ENCODE data around the gene ZDHHC6.

ZDHHC6 gene

GRCh38 chr10:112461029-112461887, 14.5 kb upstream of the ZDHHC6 start:
- Histone ChIP-seq H3K4me1 (ENCODE audit: insufficient read depth, low read length) (no peaks in the 10 kb centered on the region), H3K9ac (ENCODE audit: low read depth, low read length) (no peak overlapping the region), H3K36me3 (ENCODE audit: insufficient read depth, low read length) (peaks cover 5% of the 10 kb centered on the region), H3K9me3 (ENCODE audit: control insufficient read depth, insufficient read depth, low read length) (no peaks in the 10 kb centered on the region)

- peaks cover 5% of the 10 kb centered on the region for H3K36me3 ChIP-seq (ENCODE audit: insufficient read depth, low read length)
- no peak overlapping the region for H3K9ac ChIP-seq (ENCODE audit: low read depth, low read length)
- H3K9me3 ChIP-seq (ENCODE audit: control insufficient read depth, insufficient read depth, low read length), result no peaks in the 10 kb centered on the region
- H3K4me1 ChIP-seq (ENCODE audit: insufficient read depth, low read length), result no peaks in the 10 kb centered on the region
Observed at GRCh38 chr10:112460366-112460765, 13.7 kb upstream of the ZDHHC6 start.

- H3K9me3 ChIP-seq (ENCODE audit: control insufficient read depth, insufficient read depth, low read length), result no peaks in the 10 kb centered on the region; the same call in 1 of the 2 replicates
- no peak overlapping the region for H3K9ac ChIP-seq (ENCODE audit: low read depth, low read length)
- no peaks in the 10 kb centered on the region for H3K36me3 ChIP-seq (ENCODE audit: insufficient read depth, low read length)
- no peaks in the 10 kb centered on the region for H3K4me1 ChIP-seq (ENCODE audit: insufficient read depth, low read length)
Observed at GRCh38 chr10:112456533-112456932, 9.8 kb upstream of the ZDHHC6 start.

GRCh38 chr10:112454910-112455779, 8.4 kb upstream of the ZDHHC6 start:
- Histone ChIP-seq H3K9me3 (ENCODE audit: control insufficient read depth, insufficient read depth, low read length) (no peaks in the 10 kb centered on the region; the same call in 1 of the 2 replicates), H3K36me3 (ENCODE audit: insufficient read depth, low read length) (no peaks in the 10 kb centered on the region), H3K9ac (ENCODE audit: low read depth, low read length) (no peak overlapping the region), H3K4me1 (ENCODE audit: insufficient read depth, low read length) (no peaks in the 10 kb centered on the region)

GRCh38 chr10:112448888-112449287, 2.2 kb upstream of the ZDHHC6 start:
- no peaks in the 10 kb centered on the region for H3K9me3 ChIP-seq (ENCODE audit: control insufficient read depth, insufficient read depth, low read length)
- H3K9ac ChIP-seq (ENCODE audit: low read depth, low read length), result no peak overlapping the region
- no peaks in the 10 kb centered on the region for H3K4me1 ChIP-seq (ENCODE audit: insufficient read depth, low read length)
- H3K36me3 ChIP-seq (ENCODE audit: insufficient read depth, low read length), result peaks cover 3% of the 10 kb centered on the region

- H3K9ac ChIP-seq (ENCODE audit: low read depth, low read length), result peak overlapping the region; percentile 99
- no peaks in the 10 kb centered on the region for H3K4me1 ChIP-seq (ENCODE audit: insufficient read depth, low read length)
- H3K36me3 ChIP-seq (ENCODE audit: insufficient read depth, low read length), result peaks cover 3% of the 10 kb centered on the region
- no peaks in the 10 kb centered on the region for H3K9me3 ChIP-seq (ENCODE audit: control insufficient read depth, insufficient read depth, low read length)
Observed at GRCh38 chr10:112447620-112447928, 860 bp upstream of the ZDHHC6 start.

GRCh38 chr10:112446055-112446854, 459 bp downstream of the ZDHHC6 start:
- peaks cover 3% of the 10 kb centered on the region for H3K36me3 ChIP-seq (ENCODE audit: insufficient read depth, low read length)
- H3K4me1 ChIP-seq (ENCODE audit: insufficient read depth, low read length), result no peaks in the 10 kb centered on the region
- H3K9ac ChIP-seq (ENCODE audit: low read depth, low read length), result peak overlapping the region; percentile 99
- H3K9me3 ChIP-seq (ENCODE audit: control insufficient read depth, insufficient read depth, low read length), result no peaks in the 10 kb centered on the region

- Histone ChIP-seq H3K4me1 (ENCODE audit: insufficient read depth, low read length) (no peaks in the 10 kb centered on the region), H3K36me3 (ENCODE audit: insufficient read depth, low read length) (peaks cover 7% of the 10 kb centered on the region), H3K9ac (ENCODE audit: low read depth, low read length) (no peak overlapping the region), H3K9me3 (ENCODE audit: control insufficient read depth, insufficient read depth, low read length) (no peaks in the 10 kb centered on the region)
Observed at GRCh38 chr10:112442063-112442462, 4.7 kb downstream of the ZDHHC6 start.

- Histone ChIP-seq H3K36me3 (ENCODE audit: insufficient read depth, low read length) (peaks cover 9% of the 10 kb centered on the region), H3K9ac (ENCODE audit: low read depth, low read length) (no peak overlapping the region), H3K9me3 (ENCODE audit: control insufficient read depth, insufficient read depth, low read length) (no peaks in the 10 kb centered on the region), H3K4me1 (ENCODE audit: insufficient read depth, low read length) (no peaks in the 10 kb centered on the region)
Observed at GRCh38 chr10:112441520-112441919, 5.2 kb downstream of the ZDHHC6 start.

GRCh38 chr10:112438356-112438755, 8.4 kb downstream of the ZDHHC6 start:
- peaks cover 18% of the 10 kb centered on the region for H3K36me3 ChIP-seq (ENCODE audit: insufficient read depth, low read length)
- no peaks in the 10 kb centered on the region for H3K4me1 ChIP-seq (ENCODE audit: insufficient read depth, low read length)
- no peaks in the 10 kb centered on the region for H3K9me3 ChIP-seq (ENCODE audit: control insufficient read depth, insufficient read depth, low read length)
- no peak overlapping the region for H3K9ac ChIP-seq (ENCODE audit: low read depth, low read length)

GRCh38 chr10:112434988-112435619, 11.6 kb downstream of the ZDHHC6 start:
- peaks cover 32% of the 10 kb centered on the region for H3K36me3 ChIP-seq (ENCODE audit: insufficient read depth, low read length)
- no peaks in the 10 kb centered on the region for H3K9me3 ChIP-seq (ENCODE audit: control insufficient read depth, insufficient read depth, low read length)
- no peak overlapping the region for H3K9ac ChIP-seq (ENCODE audit: low read depth, low read length)
- no peaks in the 10 kb centered on the region for H3K4me1 ChIP-seq (ENCODE audit: insufficient read depth, low read length)

GRCh38 chr10:112433136-112433535, 13.6 kb downstream of the ZDHHC6 start:
- Histone ChIP-seq H3K4me1 (ENCODE audit: insufficient read depth, low read length) (no peaks in the 10 kb centered on the region), H3K9me3 (ENCODE audit: control insufficient read depth, insufficient read depth, low read length) (no peaks in the 10 kb centered on the region), H3K36me3 (ENCODE audit: insufficient read depth, low read length) (peaks cover 32% of the 10 kb centered on the region), H3K9ac (ENCODE audit: low read depth, low read length) (no peak overlapping the region)

GRCh38 chr10:112429654-112430230, 17.0 kb downstream of the ZDHHC6 start:
- H3K4me1 ChIP-seq (ENCODE audit: insufficient read depth, low read length), result no peaks in the 10 kb centered on the region
- no peaks in the 10 kb centered on the region for H3K9me3 ChIP-seq (ENCODE audit: control insufficient read depth, insufficient read depth, low read length)
- peaks cover 19% of the 10 kb centered on the region for H3K36me3 ChIP-seq (ENCODE audit: insufficient read depth, low read length)
- H3K9ac ChIP-seq (ENCODE audit: low read depth, low read length), result no peak overlapping the region

Data from ES-I3 (cell line).